ENCODE results near the gene TRIM26. TPM values are rescaled to one million over a fixed set of nuclear protein-coding genes. Genes with fewer than 3 reads are reported as not detected.

The TRIM26 gene, protein sequence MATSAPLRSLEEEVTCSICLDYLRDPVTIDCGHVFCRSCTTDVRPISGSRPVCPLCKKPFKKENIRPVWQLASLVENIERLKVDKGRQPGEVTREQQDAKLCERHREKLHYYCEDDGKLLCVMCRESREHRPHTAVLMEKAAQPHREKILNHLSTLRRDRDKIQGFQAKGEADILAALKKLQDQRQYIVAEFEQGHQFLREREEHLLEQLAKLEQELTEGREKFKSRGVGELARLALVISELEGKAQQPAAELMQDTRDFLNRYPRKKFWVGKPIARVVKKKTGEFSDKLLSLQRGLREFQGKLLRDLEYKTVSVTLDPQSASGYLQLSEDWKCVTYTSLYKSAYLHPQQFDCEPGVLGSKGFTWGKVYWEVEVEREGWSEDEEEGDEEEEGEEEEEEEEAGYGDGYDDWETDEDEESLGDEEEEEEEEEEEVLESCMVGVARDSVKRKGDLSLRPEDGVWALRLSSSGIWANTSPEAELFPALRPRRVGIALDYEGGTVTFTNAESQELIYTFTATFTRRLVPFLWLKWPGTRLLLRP
- 10 to 100 TPM; 22.8 to 30.9 (median 25.1) TPM for total RNA-seq

GRCh38 chr6:30212865-30213666 is at the start of gene TRIM26:
Gene TRIM26, minus strand, starts transcription at chr6:30213406. Its CDS starts 14,303 bp downstream, at chr6:30199103.
- Histone ChIP-seq H3K9me3 (no peaks in the 10 kb centered on the region), H3K4me1 (peaks cover 20 to 22% of the 10 kb centered on the region in 2 donors), H3K27ac (peak within 1 kb of the TSS; percentile 91 to 95 (median 92)), H3K4me3 (peak within 1 kb of the TSS; percentile 62 to 100 (median 92)), H3K36me3 (no peaks in the 10 kb centered on the region), H3K27me3 (no peaks in the 10 kb centered on the region)
- intact Hi-C loops (cut with DNase I; ENCODE audit: low total_unique reads): loop anchor here (2.0 kb wide), 4 partner anchors 46 to 152 kb away; partner anchors contain the start of genes POLR1H and TRIM39
- ATAC-seq: peak; percentile 97 to 98
- TF ChIP-seq, protein P1, sequence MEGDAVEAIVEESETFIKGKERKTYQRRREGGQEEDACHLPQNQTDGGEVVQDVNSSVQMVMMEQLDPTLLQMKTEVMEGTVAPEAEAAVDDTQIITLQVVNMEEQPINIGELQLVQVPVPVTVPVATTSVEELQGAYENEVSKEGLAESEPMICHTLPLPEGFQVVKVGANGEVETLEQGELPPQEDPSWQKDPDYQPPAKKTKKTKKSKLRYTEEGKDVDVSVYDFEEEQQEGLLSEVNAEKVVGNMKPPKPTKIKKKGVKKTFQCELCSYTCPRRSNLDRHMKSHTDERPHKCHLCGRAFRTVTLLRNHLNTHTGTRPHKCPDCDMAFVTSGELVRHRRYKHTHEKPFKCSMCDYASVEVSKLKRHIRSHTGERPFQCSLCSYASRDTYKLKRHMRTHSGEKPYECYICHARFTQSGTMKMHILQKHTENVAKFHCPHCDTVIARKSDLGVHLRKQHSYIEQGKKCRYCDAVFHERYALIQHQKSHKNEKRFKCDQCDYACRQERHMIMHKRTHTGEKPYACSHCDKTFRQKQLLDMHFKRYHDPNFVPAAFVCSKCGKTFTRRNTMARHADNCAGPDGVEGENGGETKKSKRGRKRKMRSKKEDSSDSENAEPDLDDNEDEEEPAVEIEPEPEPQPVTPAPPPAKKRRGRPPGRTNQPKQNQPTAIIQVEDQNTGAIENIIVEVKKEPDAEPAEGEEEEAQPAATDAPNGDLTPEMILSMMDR (IDR thresholded peaks at IDR 0.05 in 4 of 5, conservative IDR thresholded peaks at IDR 0.05 in 1 of 5): no peak
- peak; percentile 95 to 98 for TF ChIP-seq POLR2A (IDR thresholded peaks at IDR 0.05)
- in situ Hi-C loops (cut with MboI; ENCODE audit: low sequenced_read_pairs in 4 of 4): loop anchor here in 1 of 4 donors (10.0 kb wide), 1 partner anchor 112 kb away; the partner anchor contains the start of gene TRIM39
- DNase-seq: peak; percentile 96 to 97

DNA sequence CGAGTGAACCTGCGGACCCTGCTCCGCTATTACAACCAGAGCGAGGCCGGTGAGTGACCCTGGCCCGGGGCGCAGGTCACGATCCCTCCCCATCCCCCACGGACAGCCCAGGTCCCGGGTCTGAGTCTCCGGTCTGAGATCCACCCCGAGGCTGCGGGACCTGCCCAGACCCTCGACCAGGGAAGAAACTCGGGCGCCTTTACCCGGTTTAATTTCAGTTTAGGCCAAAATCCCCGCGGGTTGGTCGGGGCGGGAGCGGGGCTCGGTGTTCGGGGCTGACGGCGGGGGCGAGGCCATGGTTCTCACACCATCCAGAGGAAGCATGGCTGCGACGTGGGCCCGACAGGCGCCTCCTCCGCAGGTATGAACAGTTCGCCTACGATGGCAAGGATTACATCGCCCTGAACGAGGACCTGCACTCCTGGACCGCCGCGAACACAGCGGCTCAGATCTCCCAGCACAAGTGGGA is 46.9 kb upstream of the TRIM26 start:
- DNase-seq (no peak), ATAC-seq (peak in 1 of 2 donors; percentile 19)
- Histone ChIP-seq H3K4me1 (peaks cover 4 to 10% of the 10 kb centered on the region in 2 donors), H3K36me3 (no peaks in the 10 kb centered on the region), H3K4me3 (peak overlapping the region; percentile 70 to 94 (median 84)), H3K27ac (peak overlapping the region in 3 of 4 donors; percentile 71 to 77 (median 74)), H3K9me3 (no peaks in the 10 kb centered on the region), H3K27me3 (no peaks in the 10 kb centered on the region)
- intact Hi-C loops (cut with DNase I; ENCODE audit: low total_unique reads): no loop called here
- in situ Hi-C loops (cut with MboI; ENCODE audit: low sequenced_read_pairs in 4 of 4): no loop called here
- TF ChIP-seq POLR2A (IDR thresholded peaks at IDR 0.05): no peak
- TF ChIP-seq, protein P1 (IDR thresholded peaks at IDR 0.05 in 4 of 5, conservative IDR thresholded peaks at IDR 0.05 in 1 of 5): peak in 1 of 5 experiments; percentile 3

DNA sequence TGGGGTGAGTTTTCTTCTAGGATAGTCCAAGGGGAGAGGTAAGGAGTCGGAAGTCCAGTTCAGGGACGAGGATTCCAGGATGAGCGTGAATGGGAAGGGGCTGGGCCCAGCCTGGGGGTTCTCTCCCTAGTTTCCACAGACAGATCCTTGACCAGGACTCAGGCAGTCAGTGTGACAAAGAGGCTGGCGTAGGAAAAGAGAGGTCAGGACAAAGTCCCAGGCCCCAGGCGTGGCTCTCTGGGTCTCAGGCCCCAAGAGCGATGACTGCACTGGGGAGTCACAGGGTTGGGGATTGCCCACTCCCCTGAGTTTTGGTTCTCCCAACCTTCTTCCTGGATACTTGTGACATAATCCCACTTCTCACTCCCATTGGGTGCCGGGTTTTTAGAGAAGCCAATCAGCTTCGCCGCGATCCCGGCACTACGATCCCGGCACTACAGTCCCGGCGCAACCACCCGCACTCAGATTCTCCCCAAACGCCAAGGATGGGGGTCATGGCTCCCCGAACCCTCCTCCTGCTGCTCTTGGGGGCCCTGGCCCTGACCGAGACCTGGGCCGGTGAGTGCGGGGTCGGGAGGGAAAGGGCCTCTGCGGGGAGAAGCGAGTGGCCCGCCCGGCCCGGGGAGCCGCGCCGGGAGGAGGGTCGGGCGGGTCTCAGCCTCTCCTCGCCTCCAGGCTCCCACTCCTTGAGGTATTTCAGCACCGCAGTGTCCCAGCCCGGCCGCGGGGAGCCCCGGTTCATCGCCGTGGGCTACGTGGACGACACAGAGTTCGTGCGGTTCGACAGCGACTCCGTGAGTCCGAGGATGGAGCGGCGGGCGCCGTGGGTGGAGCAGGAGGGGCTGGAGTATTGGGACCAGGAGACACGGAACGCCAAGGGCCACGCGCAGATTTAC is 46.2 kb upstream of the TRIM26 start:
- in situ Hi-C loops (cut with MboI; ENCODE audit: low sequenced_read_pairs in 4 of 4): no loop called here
- H3K27me3 ChIP-seq: no peaks in the 10 kb centered on the region
- H3K36me3 ChIP-seq: no peaks in the 10 kb centered on the region
- ATAC-seq (peak; percentile 95 to 96), DNase-seq (peak; percentile 50 to 59)
- peak overlapping the region; percentile 70 to 94 (median 84) for H3K4me3 ChIP-seq
- TF ChIP-seq POLR2A (IDR thresholded peaks at IDR 0.05): peak; percentile 22 to 56
- TF ChIP-seq, protein P1 (IDR thresholded peaks at IDR 0.05 in 4 of 5, conservative IDR thresholded peaks at IDR 0.05 in 1 of 5): peak in 2 of 5 experiments; percentile 9 to 28
- peak overlapping the region; percentile 67 to 77 (median 72) for H3K27ac ChIP-seq
- intact Hi-C loops (cut with DNase I; ENCODE audit: low total_unique reads): loop anchor here (2.0 to 5.0 kb wide), 2 partner anchors 47 to 157 kb away; partner anchors contain the start of gene TRIM26
- H3K4me1 ChIP-seq: peaks cover 4 to 10% of the 10 kb centered on the region in 2 donors
- H3K9me3 ChIP-seq: no peaks in the 10 kb centered on the region

Data from gastrocnemius medialis (tissue), 4 donors.